Keratinocyte (primary cell): ENCODE measurements around the gene TCN2. TPM values are rescaled to one million over a fixed set of nuclear protein-coding genes. Genes with fewer than 3 reads are reported as not detected.

ENCODE experiments used
- DNase-seq: peaks from one replicate; pipeline ENCODE4 v3.0.0-alpha.2; 2011; ENCODE audit warnings: low read depth, missing footprints, low spot score
- FAIRE-seq: peaks from 2 replicates; lab custom pipeline; 2011; peaks lifted over from hg19 to GRCh38; lab: Jason Lieb, UNC
- H2AFZ ChIP-seq: 2 replicates; pipeline ENCODE4 v1.6.0; 2012; ENCODE audit warnings: low read length, control low read depth, inconsistent platforms; ENCODE audit not compliant: control insufficient read depth
- H3K27ac ChIP-seq: 2 replicates; pipeline ENCODE4 v1.5.1; 2011; ENCODE audit warnings: low read length; ENCODE audit not compliant: control insufficient read depth, insufficient read depth
- H3K27me3 ChIP-seq: 3 replicates; pipeline ENCODE4 v1.6.0; 2011; ENCODE audit warnings: low read length; ENCODE audit not compliant: control insufficient read depth, insufficient read depth; ENCODE audit errors: extremely low read depth
- H3K36me3 ChIP-seq, 2 experiments: 2 replicates in 1 of 2; 3 replicates in 1 of 2; pipeline ENCODE4 v1.5.1; 2011; ENCODE audit warnings: low read length in 2 of 2, mild to moderate bottlenecking in 1 of 2; ENCODE audit not compliant: control insufficient read depth in 2 of 2, insufficient read depth in 2 of 2; ENCODE audit errors: extremely low read depth in 1 of 2
- H3K4me1 ChIP-seq: 3 replicates; pipeline ENCODE4 v1.5.1; 2011; ENCODE audit warnings: low read length; ENCODE audit not compliant: control insufficient read depth, insufficient read depth; ENCODE audit errors: extremely low read depth
- H3K4me2 ChIP-seq: 3 replicates; pipeline ENCODE4 v1.6.0; 2011; ENCODE audit warnings: low read depth, low read length; ENCODE audit not compliant: control insufficient read depth, insufficient read depth; ENCODE audit errors: extremely low read depth
- H3K4me3 ChIP-seq, 3 experiments: fragments of 200-600 bp in 1 of 3; sonication (generic) in 1 of 3; 2 replicates in 2 of 3; 3 replicates in 1 of 3; pipeline ENCODE4 v1.5.1; 2011 to 2016; ENCODE audit warnings: low read length in 3 of 3, mild to moderate bottlenecking in 3 of 3, control low read depth in 2 of 3, inconsistent platforms in 1 of 3, low read depth in 1 of 3, mixed read lengths in 1 of 3, mixed run types in 1 of 3, moderate library complexity in 1 of 3; ENCODE audit not compliant: control insufficient read depth in 2 of 3, insufficient read depth in 2 of 3; ENCODE audit errors: extremely low read depth in 1 of 3
- H3K79me2 ChIP-seq: 2 replicates; pipeline ENCODE4 v1.6.0; 2012; ENCODE audit warnings: low read length; ENCODE audit not compliant: control insufficient read depth, insufficient read depth
- H3K9ac ChIP-seq: 3 replicates; pipeline ENCODE4 v1.6.0; 2011; ENCODE audit warnings: low read length; ENCODE audit not compliant: control insufficient read depth, insufficient read depth; ENCODE audit errors: extremely low read depth
- H3K9me1 ChIP-seq: 3 replicates; pipeline ENCODE4 v1.6.0; 2011; ENCODE audit warnings: low read length; ENCODE audit not compliant: control insufficient read depth, insufficient read depth; ENCODE audit errors: extremely low read depth
- H3K9me3 ChIP-seq: 2 replicates; pipeline ENCODE4 v1.5.1; 2012; ENCODE audit warnings: low read depth, low read length; ENCODE audit not compliant: control insufficient read depth
- H4K20me1 ChIP-seq: 3 replicates; pipeline ENCODE4 v1.6.0; 2011; ENCODE audit warnings: low read length; ENCODE audit not compliant: control insufficient read depth, insufficient read depth; ENCODE audit errors: extremely low read depth
- CTCF ChIP-seq, 3 experiments: IDR thresholded peaks in 1 of 3; conservative IDR thresholded peaks in 1 of 3; optimal IDR thresholded peaks in 1 of 3; 2 replicates in 2 of 3; 3 replicates in 1 of 3; pipeline versions ENCODE3 to v1.5.1; 2011; ENCODE audit warnings: low read length in 3 of 3, mild to moderate bottlenecking in 3 of 3, moderate library complexity in 2 of 3, control low read depth in 1 of 3, inconsistent platforms in 1 of 3; ENCODE audit not compliant: insufficient read depth in 2 of 3; ENCODE audit errors: extremely low read depth in 1 of 3
- EZH2 ChIP-seq: IDR thresholded peaks from one replicate; pipeline ENCODE4 v1.6.1; 2012; ENCODE audit warnings: inconsistent platforms, mild to moderate bottlenecking, low read length, moderate library complexity
- dilution Hi-C: fragments of 300-500 bp; cut with MboI; formaldehyde crosslinking; loops from one replicate; pipeline ENCODE4 v1.7.0; 2020; ENCODE audit warnings: low sequenced_read_pairs; ENCODE audit not compliant: extremely low pct_ligation_motif_present
- polyA plus RNA-seq, 5 experiments: library from polyadenylated mRNA; depleted of rRNA in 3 of 5; stranded (reverse) in 3 of 5; stranded (forward) in 1 of 5; unstranded in 1 of 5; fragments of >200 nt; gene quantifications; 1 replicate in 1 of 5; 2 replicates in 3 of 5; 3 replicates in 1 of 5; pipeline versions ENCODE4 v1.2.1 to v1.2.3, GENCODE V29; 2011 to 2012; ENCODE audit warnings: missing spikeins in 2 of 5, low read depth in 1 of 5, low replicate concordance in 1 of 5

The TCN2 gene
- polyA plus RNA-seq, 1 donor (not counting 4 experiments of a cell fraction or from before 2014, with no cell fraction given) = 0.88 TPM

- FAIRE-seq = no peak
- peaks cover 9% of the 10 kb centered on the region for H3K27me3 ChIP-seq
Observed at GRCh38 chr22:30572210-30572609, 34.8 kb upstream of the TCN2 start.

DNA sequence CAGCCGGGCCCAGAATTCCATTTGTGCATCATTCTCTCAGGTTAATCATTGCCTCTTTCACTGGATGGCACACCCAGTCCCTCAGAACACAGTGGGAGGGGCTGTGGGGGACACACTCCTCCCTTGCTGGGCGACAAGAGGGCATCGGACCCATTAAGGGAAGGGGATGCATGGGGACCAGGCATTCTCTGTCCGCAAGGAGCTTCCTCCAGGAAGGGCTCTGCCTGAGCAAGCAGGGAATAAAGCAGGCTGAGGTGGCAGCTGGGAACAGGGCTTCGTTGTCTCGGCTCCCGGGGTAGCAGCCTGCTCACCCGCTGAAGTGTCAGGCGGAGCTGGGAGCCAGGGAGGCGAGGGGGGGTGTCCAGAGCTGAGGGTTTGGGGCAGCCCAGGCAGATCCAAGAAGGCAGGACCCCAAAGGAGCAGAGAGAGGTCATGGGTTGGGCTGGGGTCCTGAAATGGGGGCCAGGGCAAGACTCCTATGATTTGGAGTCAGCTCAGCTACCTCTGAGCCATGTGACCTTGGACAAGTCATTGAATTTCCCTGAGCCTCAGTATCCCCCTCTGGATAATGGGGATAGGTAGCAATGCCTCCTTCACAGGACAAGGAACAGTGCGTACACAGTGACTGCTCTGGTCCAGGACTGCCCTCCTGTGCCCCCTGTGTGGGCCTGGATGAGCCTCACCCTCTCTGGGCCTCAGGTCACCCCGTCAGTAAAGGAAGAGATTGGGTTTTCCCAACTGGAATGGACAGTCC lies 34.0 kb upstream of the TCN2 start:
- Histone ChIP-seq H3K4me1 (peaks cover 2% of the 10 kb centered on the region), H3K9me3 (no peaks in the 10 kb centered on the region), H3K27me3 (peaks cover 9% of the 10 kb centered on the region), H3K36me3 (peaks cover 16 to 18% of the 10 kb centered on the region in 2 experiments), H3K4me3 (no peak overlapping the region), H3K9ac (no peak overlapping the region), H3K79me2 (no peaks in the 10 kb centered on the region), H3K4me2 (no peak overlapping the region), H2AFZ (no peak overlapping the region), H3K9me1 (no peaks in the 10 kb centered on the region), H3K27ac (no peak overlapping the region), H4K20me1 (peaks cover 2% of the 10 kb centered on the region)
- TF ChIP-seq EZH2 (no peak), CTCF (optimal IDR thresholded peaks at IDR 0.05 in 1 of 3, IDR thresholded peaks at IDR 0.05 in 1 of 3, conservative IDR thresholded peaks at IDR 0.05 in 1 of 3; ENCODE audit: extremely low read depth in 1 of 3, insufficient read depth in 2 of 3, low read length in 3 of 3) (no peak)
- no peak for FAIRE-seq
- DNase-seq = no peak
- dilution Hi-C loops = no loop called here

More at GRCh38 chr22:30572210-30572609, 34.8 kb upstream of the TCN2 start:
- Histone ChIP-seq H4K20me1 (peaks cover 2% of the 10 kb centered on the region), H3K27ac (no peak overlapping the region), H2AFZ (no peak overlapping the region), H3K9ac (no peak overlapping the region), H3K9me3 (no peaks in the 10 kb centered on the region), H3K9me1 (no peaks in the 10 kb centered on the region), H3K36me3 (peaks cover 13 to 15% of the 10 kb centered on the region in 2 experiments), H3K4me3 (no peak overlapping the region), H3K4me2 (no peak overlapping the region), H3K4me1 (peaks cover 2% of the 10 kb centered on the region), H3K79me2 (no peaks in the 10 kb centered on the region)
- no peak for DNase-seq
- TF ChIP-seq CTCF (optimal IDR thresholded peaks at IDR 0.05 in 1 of 3, IDR thresholded peaks at IDR 0.05 in 1 of 3, conservative IDR thresholded peaks at IDR 0.05 in 1 of 3; ENCODE audit: extremely low read depth in 1 of 3, insufficient read depth in 2 of 3, low read length in 3 of 3) = no peak
- TF ChIP-seq EZH2 = no peak
- dilution Hi-C loops = no loop called here
